Measurements from ENCODE around the gene CFAP100.

The CFAP100 gene

GRCh38 chr3:126360046-126360713 is 34.5 kb upstream of the CFAP100 start:
- Histone ChIP-seq H3K9ac (ENCODE audit: low read length) (no peak overlapping the region), H3K4me3 (ENCODE audit: low read length) (no peak overlapping the region), H3K4me1 (ENCODE audit: control insufficient read depth, insufficient read depth, low read length) (peaks cover 14% of the 10 kb centered on the region), H3K9me3 (ENCODE audit: control insufficient read depth, low read length) (no peaks in the 10 kb centered on the region), H3K36me3 (ENCODE audit: control insufficient read depth, insufficient read depth, low read length) (no peaks in the 10 kb centered on the region), H3K27me3 (ENCODE audit: control insufficient read depth, insufficient read depth, low read length) (peaks cover 32% of the 10 kb centered on the region)

DNA sequence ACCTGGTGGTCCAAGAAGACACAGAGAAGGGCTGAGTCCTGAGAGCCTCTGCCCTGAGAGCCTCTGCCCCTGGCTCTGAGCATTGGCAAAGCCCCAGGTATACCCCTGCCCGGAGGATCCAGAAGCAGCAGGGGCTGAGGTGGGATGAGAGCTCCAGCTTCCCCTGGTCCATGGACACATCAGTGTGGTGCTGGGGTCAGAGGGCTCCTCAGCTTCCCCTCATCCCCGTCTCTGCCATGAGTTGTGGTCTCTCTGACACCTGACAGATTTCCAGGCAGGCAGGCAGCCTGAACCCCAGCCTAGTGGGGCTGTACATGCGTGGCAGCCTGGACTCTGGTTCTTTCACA is 34.0 kb upstream of the CFAP100 start:
- Histone ChIP-seq H3K4me1 (ENCODE audit: control insufficient read depth, insufficient read depth, low read length) (peaks cover 9% of the 10 kb centered on the region), H3K36me3 (ENCODE audit: control insufficient read depth, insufficient read depth, low read length) (no peaks in the 10 kb centered on the region), H3K4me3 (ENCODE audit: low read length) (no peak overlapping the region), H3K9me3 (ENCODE audit: control insufficient read depth, low read length) (no peaks in the 10 kb centered on the region), H3K27me3 (ENCODE audit: control insufficient read depth, insufficient read depth, low read length) (peaks cover 32% of the 10 kb centered on the region), H3K9ac (ENCODE audit: low read length) (no peak overlapping the region)

DNA sequence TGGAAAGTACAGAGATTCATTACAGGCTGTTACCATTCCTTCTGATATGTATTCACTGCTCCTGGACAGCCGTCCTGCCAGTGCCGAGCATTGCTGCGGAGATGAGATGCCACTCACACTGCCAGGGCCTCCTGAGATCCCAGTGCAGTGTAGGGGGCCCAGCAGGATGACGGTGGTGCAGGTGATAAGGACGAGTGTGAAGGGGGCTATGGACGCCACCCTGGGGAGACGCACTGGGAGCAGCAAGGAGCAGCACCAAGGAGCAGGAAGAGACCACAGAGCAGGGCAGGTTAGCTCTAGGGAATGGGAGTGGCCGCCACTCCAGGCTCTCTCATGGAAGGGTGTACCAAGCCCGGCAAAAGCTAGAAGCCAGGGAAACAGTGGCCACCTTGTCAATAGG is 33.5 kb upstream of the CFAP100 start:
- Histone ChIP-seq H3K9me3 (ENCODE audit: control insufficient read depth, low read length) (no peaks in the 10 kb centered on the region), H3K9ac (ENCODE audit: low read length) (no peak overlapping the region), H3K36me3 (ENCODE audit: control insufficient read depth, insufficient read depth, low read length) (no peaks in the 10 kb centered on the region), H3K27me3 (ENCODE audit: control insufficient read depth, insufficient read depth, low read length) (peaks cover 32% of the 10 kb centered on the region), H3K4me3 (ENCODE audit: low read length) (no peak overlapping the region), H3K4me1 (ENCODE audit: control insufficient read depth, insufficient read depth, low read length) (peaks cover 9% of the 10 kb centered on the region)

- H3K4me1 ChIP-seq (ENCODE audit: control insufficient read depth, insufficient read depth, low read length) = no peaks in the 10 kb centered on the region
Observed at GRCh38 chr3:126364130-126364695, 30.5 kb upstream of the CFAP100 start.

DNA sequence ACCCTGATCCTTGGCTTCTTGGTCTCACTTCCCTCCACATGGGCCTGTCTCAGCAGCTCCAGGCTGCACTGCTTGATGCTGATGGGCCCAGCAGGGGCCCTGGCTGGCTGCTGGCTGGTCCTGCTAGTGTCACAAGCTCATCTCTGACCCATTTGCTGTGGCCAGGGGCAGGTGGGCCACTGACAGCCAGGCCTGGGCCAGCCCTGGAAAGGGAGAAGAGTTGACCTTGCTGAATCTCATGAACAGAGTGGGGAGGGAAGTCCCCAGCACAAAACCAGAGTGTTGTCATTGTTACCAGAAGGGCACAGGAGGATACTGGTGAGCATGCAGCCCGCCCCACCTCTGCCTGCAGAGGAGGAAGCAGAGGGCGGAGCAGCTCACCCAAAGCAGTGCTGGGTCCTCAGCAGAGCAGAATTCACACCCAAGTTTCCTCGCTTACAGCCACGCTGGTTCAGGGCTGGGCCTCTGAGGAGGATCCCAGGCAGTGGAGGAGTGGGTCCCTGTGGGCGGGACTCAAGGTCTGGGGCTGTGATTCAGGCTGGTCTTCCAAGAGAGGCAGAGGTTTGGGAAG is 29.9 kb upstream of the CFAP100 start:
- H3K9ac ChIP-seq (ENCODE audit: low read length) = no peak overlapping the region
- H3K9me3 ChIP-seq (ENCODE audit: control insufficient read depth, low read length) = no peaks in the 10 kb centered on the region
- peaks cover 11% of the 10 kb centered on the region for H3K27me3 ChIP-seq (ENCODE audit: control insufficient read depth, insufficient read depth, low read length)
- H3K4me1 ChIP-seq (ENCODE audit: control insufficient read depth, insufficient read depth, low read length) = no peaks in the 10 kb centered on the region
- H3K4me3 ChIP-seq (ENCODE audit: low read length) = no peak overlapping the region
- H3K36me3 ChIP-seq (ENCODE audit: control insufficient read depth, insufficient read depth, low read length) = no peaks in the 10 kb centered on the region

More at GRCh38 chr3:126364130-126364695, 30.5 kb upstream of the CFAP100 start:
- Histone ChIP-seq H3K27me3 (ENCODE audit: control insufficient read depth, insufficient read depth, low read length) (peaks cover 16% of the 10 kb centered on the region), H3K36me3 (ENCODE audit: control insufficient read depth, insufficient read depth, low read length) (no peaks in the 10 kb centered on the region), H3K4me3 (ENCODE audit: low read length) (no peak overlapping the region), H3K9me3 (ENCODE audit: control insufficient read depth, low read length) (no peaks in the 10 kb centered on the region), H3K9ac (ENCODE audit: low read length) (no peak overlapping the region)

GRCh38 chr3:126365351-126366277 is 29.1 kb upstream of the CFAP100 start:
- Histone ChIP-seq H3K4me1 (ENCODE audit: control insufficient read depth, insufficient read depth, low read length) (no peaks in the 10 kb centered on the region), H3K9me3 (ENCODE audit: control insufficient read depth, low read length) (no peaks in the 10 kb centered on the region), H3K9ac (ENCODE audit: low read length) (no peak overlapping the region), H3K36me3 (ENCODE audit: control insufficient read depth, insufficient read depth, low read length) (no peaks in the 10 kb centered on the region), H3K4me3 (ENCODE audit: low read length) (no peak overlapping the region), H3K27me3 (ENCODE audit: control insufficient read depth, insufficient read depth, low read length) (peaks cover 3% of the 10 kb centered on the region)

GRCh38 chr3:126367316-126367805 is 27.3 kb upstream of the CFAP100 start:
- Histone ChIP-seq H3K9ac (ENCODE audit: low read length) (no peak overlapping the region), H3K36me3 (ENCODE audit: control insufficient read depth, insufficient read depth, low read length) (no peaks in the 10 kb centered on the region), H3K27me3 (ENCODE audit: control insufficient read depth, insufficient read depth, low read length) (no peaks in the 10 kb centered on the region), H3K4me1 (ENCODE audit: control insufficient read depth, insufficient read depth, low read length) (no peaks in the 10 kb centered on the region), H3K4me3 (ENCODE audit: low read length) (no peak overlapping the region), H3K9me3 (ENCODE audit: control insufficient read depth, low read length) (no peaks in the 10 kb centered on the region)

GRCh38 chr3:126369490-126369889 is 25.2 kb upstream of the CFAP100 start:
- no peaks in the 10 kb centered on the region for H3K27me3 ChIP-seq (ENCODE audit: control insufficient read depth, insufficient read depth, low read length)
- no peak overlapping the region for H3K9ac ChIP-seq (ENCODE audit: low read length)
- H3K4me1 ChIP-seq (ENCODE audit: control insufficient read depth, insufficient read depth, low read length) = no peaks in the 10 kb centered on the region
- H3K4me3 ChIP-seq (ENCODE audit: low read length) = no peak overlapping the region
- H3K36me3 ChIP-seq (ENCODE audit: control insufficient read depth, insufficient read depth, low read length) = no peaks in the 10 kb centered on the region
- no peaks in the 10 kb centered on the region for H3K9me3 ChIP-seq (ENCODE audit: control insufficient read depth, low read length)

DNA sequence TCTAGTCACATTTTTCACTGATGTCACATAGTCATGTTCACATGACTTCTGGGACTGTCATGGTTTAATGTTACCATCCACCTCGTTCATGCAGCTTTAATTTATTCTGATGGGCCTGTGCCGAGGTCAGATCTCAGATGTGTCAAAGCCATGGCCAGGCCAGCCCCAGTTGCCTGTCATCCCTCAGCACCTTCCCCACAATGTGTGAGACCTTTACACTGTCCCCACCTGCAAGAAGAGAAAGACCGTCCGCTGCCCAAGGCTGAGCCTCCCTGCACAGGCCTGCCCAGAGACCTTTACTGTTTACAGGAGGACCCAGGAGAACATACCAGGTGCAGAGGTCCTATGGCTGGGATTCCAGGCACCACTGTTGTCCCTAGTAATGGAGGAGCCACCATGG is 24.7 kb upstream of the CFAP100 start:
- no peaks in the 10 kb centered on the region for H3K4me1 ChIP-seq (ENCODE audit: control insufficient read depth, insufficient read depth, low read length)
- no peaks in the 10 kb centered on the region for H3K36me3 ChIP-seq (ENCODE audit: control insufficient read depth, insufficient read depth, low read length)
- no peak overlapping the region for H3K4me3 ChIP-seq (ENCODE audit: low read length)
- H3K9ac ChIP-seq (ENCODE audit: low read length) = no peak overlapping the region
- no peaks in the 10 kb centered on the region for H3K9me3 ChIP-seq (ENCODE audit: control insufficient read depth, low read length)
- H3K27me3 ChIP-seq (ENCODE audit: control insufficient read depth, insufficient read depth, low read length) = no peaks in the 10 kb centered on the region

GRCh38 chr3:126370606-126371005 is 24.1 kb upstream of the CFAP100 start:
- H3K9me3 ChIP-seq (ENCODE audit: control insufficient read depth, low read length) = no peaks in the 10 kb centered on the region
- H3K4me1 ChIP-seq (ENCODE audit: control insufficient read depth, insufficient read depth, low read length) = no peaks in the 10 kb centered on the region
- H3K9ac ChIP-seq (ENCODE audit: low read length) = no peak overlapping the region
- no peak overlapping the region for H3K4me3 ChIP-seq (ENCODE audit: low read length)
- no peaks in the 10 kb centered on the region for H3K36me3 ChIP-seq (ENCODE audit: control insufficient read depth, insufficient read depth, low read length)
- no peaks in the 10 kb centered on the region for H3K27me3 ChIP-seq (ENCODE audit: control insufficient read depth, insufficient read depth, low read length)

GRCh38 chr3:126371096-126371705 is 23.5 kb upstream of the CFAP100 start:
- H3K27me3 ChIP-seq (ENCODE audit: control insufficient read depth, insufficient read depth, low read length) = no peaks in the 10 kb centered on the region
- H3K4me1 ChIP-seq (ENCODE audit: control insufficient read depth, insufficient read depth, low read length) = no peaks in the 10 kb centered on the region
- no peaks in the 10 kb centered on the region for H3K36me3 ChIP-seq (ENCODE audit: control insufficient read depth, insufficient read depth, low read length)
- no peak overlapping the region for H3K9ac ChIP-seq (ENCODE audit: low read length)
- no peak overlapping the region for H3K4me3 ChIP-seq (ENCODE audit: low read length)
- H3K9me3 ChIP-seq (ENCODE audit: control insufficient read depth, low read length) = no peaks in the 10 kb centered on the region
